ENCODE data around the gene SERPINA4.

The SERPINA4 gene

DNA sequence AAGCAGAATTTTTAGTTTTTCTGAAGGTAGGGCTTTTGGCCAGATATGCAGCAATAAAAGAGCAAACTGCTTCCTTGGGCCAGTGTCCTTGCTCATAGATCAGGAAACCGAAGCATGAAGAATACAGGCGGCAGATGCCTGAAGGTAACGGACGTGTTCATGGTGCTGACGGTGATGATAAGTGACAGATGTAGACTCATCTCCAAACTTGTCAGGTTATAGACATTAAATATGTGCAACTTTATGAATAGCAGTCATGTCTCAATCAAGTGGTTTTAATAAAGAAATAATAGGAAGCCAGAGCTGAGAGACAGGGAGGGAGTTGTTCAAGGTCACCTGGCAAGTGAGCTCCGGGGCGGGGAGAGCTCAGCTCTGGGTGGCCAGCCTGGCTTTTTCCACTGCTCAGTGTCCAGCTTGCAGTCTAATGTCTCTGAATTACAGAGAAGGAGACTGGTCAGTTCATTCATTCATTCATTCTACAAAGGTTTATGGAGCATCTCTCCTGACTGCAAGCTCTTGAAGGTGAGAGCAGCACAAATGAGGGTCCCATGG lies 21.0 kb downstream of the SERPINA4 start (continued):
- TF ChIP-seq, protein P1, sequence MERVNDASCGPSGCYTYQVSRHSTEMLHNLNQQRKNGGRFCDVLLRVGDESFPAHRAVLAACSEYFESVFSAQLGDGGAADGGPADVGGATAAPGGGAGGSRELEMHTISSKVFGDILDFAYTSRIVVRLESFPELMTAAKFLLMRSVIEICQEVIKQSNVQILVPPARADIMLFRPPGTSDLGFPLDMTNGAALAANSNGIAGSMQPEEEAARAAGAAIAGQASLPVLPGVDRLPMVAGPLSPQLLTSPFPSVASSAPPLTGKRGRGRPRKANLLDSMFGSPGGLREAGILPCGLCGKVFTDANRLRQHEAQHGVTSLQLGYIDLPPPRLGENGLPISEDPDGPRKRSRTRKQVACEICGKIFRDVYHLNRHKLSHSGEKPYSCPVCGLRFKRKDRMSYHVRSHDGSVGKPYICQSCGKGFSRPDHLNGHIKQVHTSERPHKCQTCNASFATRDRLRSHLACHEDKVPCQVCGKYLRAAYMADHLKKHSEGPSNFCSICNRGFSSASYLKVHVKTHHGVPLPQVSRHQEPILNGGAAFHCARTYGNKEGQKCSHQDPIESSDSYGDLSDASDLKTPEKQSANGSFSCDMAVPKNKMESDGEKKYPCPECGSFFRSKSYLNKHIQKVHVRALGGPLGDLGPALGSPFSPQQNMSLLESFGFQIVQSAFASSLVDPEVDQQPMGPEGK (CRISPR knock-in tag; IDR thresholded peaks at IDR 0.05; ENCODE audit: borderline replicate concordance): no peak
- no peak for TF ChIP-seq SNAI2 (CRISPR knock-in tag; IDR thresholded peaks at IDR 0.05)

DNA sequence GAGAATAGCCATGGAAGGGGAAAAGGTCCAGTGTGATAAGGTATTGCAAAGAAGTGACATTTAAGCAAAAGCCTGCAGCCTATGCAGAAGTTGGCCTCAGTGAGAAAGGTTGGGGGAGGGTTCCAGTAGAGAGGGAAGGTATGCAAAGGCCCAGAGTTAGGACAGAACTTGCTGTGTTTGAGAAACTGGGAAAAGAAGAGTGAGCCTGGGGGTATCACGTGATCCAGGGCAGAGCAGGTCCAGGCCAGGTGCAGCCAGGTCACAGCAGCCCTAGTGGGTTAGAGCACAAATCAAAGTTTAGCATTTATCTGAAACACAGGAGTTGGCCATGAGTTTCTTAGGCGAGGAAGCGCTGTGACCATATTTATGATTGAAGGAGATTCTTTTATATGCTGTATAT lies 21.6 kb downstream of the SERPINA4 start:
- no peak for ATAC-seq
- TF ChIP-seq ISL1 (CRISPR knock-in tag; IDR thresholded peaks at IDR 0.05) (no peak), ZFP3 (CRISPR knock-in tag; IDR thresholded peaks at IDR 0.05) (no peak), BACH2 (CRISPR knock-in tag; IDR thresholded peaks at IDR 0.05; ENCODE audit: borderline replicate concordance) (no peak), OSR1 (CRISPR knock-in tag; IDR thresholded peaks at IDR 0.05) (no peak), CSDC2 (CRISPR knock-in tag; IDR thresholded peaks at IDR 0.05) (no peak), SNAI2 (CRISPR knock-in tag; IDR thresholded peaks at IDR 0.05) (no peak), RARB (CRISPR knock-in tag; IDR thresholded peaks at IDR 0.05) (no peak), ZNF565 (CRISPR knock-in tag; conservative IDR thresholded peaks at IDR 0.05; ENCODE audit: low read depth) (no peak), ZNF70 (CRISPR knock-in tag; IDR thresholded peaks at IDR 0.05) (no peak), ZC3H10 (CRISPR knock-in tag; IDR thresholded peaks at IDR 0.05) (no peak), ARNTL (CRISPR knock-in tag; IDR thresholded peaks at IDR 0.05; ENCODE audit: borderline replicate concordance, low read depth) (no peak)
- TF ChIP-seq, protein P2, sequence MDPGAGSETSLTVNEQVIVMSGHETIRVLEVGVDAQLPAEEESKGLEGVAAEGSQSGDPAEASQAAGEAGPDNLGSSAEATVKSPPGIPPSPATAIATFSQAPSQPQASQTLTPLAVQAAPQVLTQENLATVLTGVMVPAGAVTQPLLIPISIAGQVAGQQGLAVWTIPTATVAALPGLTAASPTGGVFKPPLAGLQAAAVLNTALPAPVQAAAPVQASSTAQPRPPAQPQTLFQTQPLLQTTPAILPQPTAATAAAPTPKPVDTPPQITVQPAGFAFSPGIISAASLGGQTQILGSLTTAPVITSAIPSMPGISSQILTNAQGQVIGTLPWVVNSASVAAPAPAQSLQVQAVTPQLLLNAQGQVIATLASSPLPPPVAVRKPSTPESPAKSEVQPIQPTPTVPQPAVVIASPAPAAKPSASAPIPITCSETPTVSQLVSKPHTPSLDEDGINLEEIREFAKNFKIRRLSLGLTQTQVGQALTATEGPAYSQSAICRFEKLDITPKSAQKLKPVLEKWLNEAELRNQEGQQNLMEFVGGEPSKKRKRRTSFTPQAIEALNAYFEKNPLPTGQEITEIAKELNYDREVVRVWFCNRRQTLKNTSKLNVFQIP (CRISPR knock-in tag; IDR thresholded peaks at IDR 0.05; ENCODE audit: borderline replicate concordance, low read depth): no peak
- TF ChIP-seq, protein P3, sequence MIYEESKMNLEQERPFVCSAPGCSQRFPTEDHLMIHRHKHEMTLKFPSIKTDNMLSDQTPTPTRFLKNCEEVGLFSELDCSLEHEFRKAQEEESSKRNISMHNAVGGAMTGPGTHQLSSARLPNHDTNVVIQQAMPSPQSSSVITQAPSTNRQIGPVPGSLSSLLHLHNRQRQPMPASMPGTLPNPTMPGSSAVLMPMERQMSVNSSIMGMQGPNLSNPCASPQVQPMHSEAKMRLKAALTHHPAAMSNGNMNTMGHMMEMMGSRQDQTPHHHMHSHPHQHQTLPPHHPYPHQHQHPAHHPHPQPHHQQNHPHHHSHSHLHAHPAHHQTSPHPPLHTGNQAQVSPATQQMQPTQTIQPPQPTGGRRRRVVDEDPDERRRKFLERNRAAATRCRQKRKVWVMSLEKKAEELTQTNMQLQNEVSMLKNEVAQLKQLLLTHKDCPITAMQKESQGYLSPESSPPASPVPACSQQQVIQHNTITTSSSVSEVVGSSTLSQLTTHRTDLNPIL (CRISPR knock-in tag; IDR thresholded peaks at IDR 0.05; ENCODE audit: low read depth): no peak
- TF ChIP-seq, protein P4, sequence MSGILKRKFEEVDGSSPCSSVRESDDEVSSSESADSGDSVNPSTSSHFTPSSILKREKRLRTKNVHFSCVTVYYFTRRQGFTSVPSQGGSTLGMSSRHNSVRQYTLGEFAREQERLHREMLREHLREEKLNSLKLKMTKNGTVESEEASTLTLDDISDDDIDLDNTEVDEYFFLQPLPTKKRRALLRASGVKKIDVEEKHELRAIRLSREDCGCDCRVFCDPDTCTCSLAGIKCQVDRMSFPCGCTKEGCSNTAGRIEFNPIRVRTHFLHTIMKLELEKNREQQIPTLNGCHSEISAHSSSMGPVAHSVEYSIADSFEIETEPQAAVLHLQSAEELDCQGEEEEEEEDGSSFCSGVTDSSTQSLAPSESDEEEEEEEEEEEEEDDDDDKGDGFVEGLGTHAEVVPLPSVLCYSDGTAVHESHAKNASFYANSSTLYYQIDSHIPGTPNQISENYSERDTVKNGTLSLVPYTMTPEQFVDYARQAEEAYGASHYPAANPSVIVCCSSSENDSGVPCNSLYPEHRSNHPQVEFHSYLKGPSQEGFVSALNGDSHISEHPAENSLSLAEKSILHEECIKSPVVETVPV (CRISPR knock-in tag; IDR thresholded peaks at IDR 0.05): no peak
- TF ChIP-seq, protein P1 (CRISPR knock-in tag; IDR thresholded peaks at IDR 0.05; ENCODE audit: borderline replicate concordance): no peak

DNA sequence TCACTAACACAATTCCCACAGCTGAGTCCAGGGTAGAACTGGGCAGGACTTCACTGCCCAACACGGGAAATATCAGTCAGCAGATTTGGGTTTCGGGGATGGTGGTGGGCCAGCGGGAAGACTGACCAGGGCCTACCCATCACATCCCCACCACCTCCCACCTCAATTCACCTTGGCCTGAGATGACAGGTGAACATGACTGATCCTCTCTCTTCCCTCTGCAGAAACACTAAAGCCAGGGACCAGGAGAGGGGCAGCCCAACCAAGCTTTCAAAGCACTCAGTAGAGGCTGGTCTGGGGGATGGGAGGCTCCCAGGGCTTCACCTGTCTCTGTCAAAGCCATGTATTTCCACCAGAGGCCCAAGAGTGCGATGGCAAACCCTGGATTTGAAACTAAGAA lies 22.3 kb downstream of the SERPINA4 start:
- ATAC-seq: no peak
- TF ChIP-seq, protein P5, sequence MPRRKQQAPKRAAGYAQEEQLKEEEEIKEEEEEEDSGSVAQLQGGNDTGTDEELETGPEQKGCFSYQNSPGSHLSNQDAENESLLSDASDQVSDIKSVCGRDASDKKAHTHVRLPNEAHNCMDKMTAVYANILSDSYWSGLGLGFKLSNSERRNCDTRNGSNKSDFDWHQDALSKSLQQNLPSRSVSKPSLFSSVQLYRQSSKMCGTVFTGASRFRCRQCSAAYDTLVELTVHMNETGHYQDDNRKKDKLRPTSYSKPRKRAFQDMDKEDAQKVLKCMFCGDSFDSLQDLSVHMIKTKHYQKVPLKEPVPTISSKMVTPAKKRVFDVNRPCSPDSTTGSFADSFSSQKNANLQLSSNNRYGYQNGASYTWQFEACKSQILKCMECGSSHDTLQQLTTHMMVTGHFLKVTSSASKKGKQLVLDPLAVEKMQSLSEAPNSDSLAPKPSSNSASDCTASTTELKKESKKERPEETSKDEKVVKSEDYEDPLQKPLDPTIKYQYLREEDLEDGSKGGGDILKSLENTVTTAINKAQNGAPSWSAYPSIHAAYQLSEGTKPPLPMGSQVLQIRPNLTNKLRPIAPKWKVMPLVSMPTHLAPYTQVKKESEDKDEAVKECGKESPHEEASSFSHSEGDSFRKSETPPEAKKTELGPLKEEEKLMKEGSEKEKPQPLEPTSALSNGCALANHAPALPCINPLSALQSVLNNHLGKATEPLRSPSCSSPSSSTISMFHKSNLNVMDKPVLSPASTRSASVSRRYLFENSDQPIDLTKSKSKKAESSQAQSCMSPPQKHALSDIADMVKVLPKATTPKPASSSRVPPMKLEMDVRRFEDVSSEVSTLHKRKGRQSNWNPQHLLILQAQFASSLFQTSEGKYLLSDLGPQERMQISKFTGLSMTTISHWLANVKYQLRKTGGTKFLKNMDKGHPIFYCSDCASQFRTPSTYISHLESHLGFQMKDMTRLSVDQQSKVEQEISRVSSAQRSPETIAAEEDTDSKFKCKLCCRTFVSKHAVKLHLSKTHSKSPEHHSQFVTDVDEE (CRISPR knock-in tag; IDR thresholded peaks at IDR 0.05): no peak
- TF ChIP-seq RARB (CRISPR knock-in tag; IDR thresholded peaks at IDR 0.05): no peak
- TF ChIP-seq PPARA (CRISPR knock-in tag; IDR thresholded peaks at IDR 0.05; ENCODE audit: borderline replicate concordance): no peak
- no peak for TF ChIP-seq ZNF8 (CRISPR knock-in tag; IDR thresholded peaks at IDR 0.05)
- no peak for TF ChIP-seq ISL1 (CRISPR knock-in tag; IDR thresholded peaks at IDR 0.05)
- no peak for TF ChIP-seq ZFP3 (CRISPR knock-in tag; IDR thresholded peaks at IDR 0.05)
- TF ChIP-seq, protein P2 (CRISPR knock-in tag; IDR thresholded peaks at IDR 0.05; ENCODE audit: borderline replicate concordance, low read depth): no peak
- no peak for TF ChIP-seq CSDC2 (CRISPR knock-in tag; IDR thresholded peaks at IDR 0.05)
- no peak for TF ChIP-seq TOX (CRISPR knock-in tag; IDR thresholded peaks at IDR 0.05; ENCODE audit: borderline replicate concordance)
- TF ChIP-seq ARNTL (CRISPR knock-in tag; IDR thresholded peaks at IDR 0.05; ENCODE audit: borderline replicate concordance, low read depth): no peak
- no peak for TF ChIP-seq BACH2 (CRISPR knock-in tag; IDR thresholded peaks at IDR 0.05; ENCODE audit: borderline replicate concordance)
- no peak for TF ChIP-seq GLIS3 (CRISPR knock-in tag; IDR thresholded peaks at IDR 0.05)
- no peak for TF ChIP-seq SNAI2 (CRISPR knock-in tag; IDR thresholded peaks at IDR 0.05)
